GM12878 (cell line): ENCODE measurements around the gene ADAMTSL3. TPM values are rescaled to one million over a fixed set of nuclear protein-coding genes. Genes with fewer than 3 reads are reported as not detected.

Source experiments
- ATAC-seq: fragments of 200-7000 bp; cut with Tn5 transposase; 3 replicates; pipeline ENCODE4 v1.9.1; 2020; ENCODE audit warnings: mild to moderate bottlenecking, moderate library complexity
- BruUV-seq: library from RNA; stranded (reverse); fragments of 400-500 nt; replicated peaks from 2 replicates; lab custom pipeline; 2021; lab: Mats Ljungman, UMichigan
- CTCF ChIA-PET: fragments of 300-600 bp; sonication (Branson Sonifier 250); formaldehyde crosslinking; extraction: SDS; loops from one replicate; lab custom pipeline; 2021; ENCODE audit warnings: inconsistent platforms; lab: Yijun Ruan, JAX
- POLR2A ChIA-PET: fragments of 350-600 bp; formaldehyde crosslinking; extraction: SDS; loops from one replicate; lab custom pipeline; 2021; ENCODE audit warnings: inconsistent platforms; lab: Charles Lee
- RAD21 ChIA-PET: fragments of 300-600 bp; sonication (Branson Sonifier 250); formaldehyde crosslinking; loops from one replicate; lab custom pipeline; 2023; ENCODE audit warnings: antibody characterized with exemption; ENCODE audit not compliant: unreplicated experiment; lab: Charles Lee
- SMC1A ChIA-PET: fragments of 300-600 bp; sonication (Branson Sonifier 250); formaldehyde crosslinking; loops from one replicate; lab custom pipeline; 2023; ENCODE audit not compliant: unreplicated experiment, uncharacterized antibody; lab: Charles Lee
- DNase-seq: peaks from one replicate; pipeline ENCODE4 v3.0.0-alpha.2; 2011; ENCODE audit warnings: low read depth, low spot score
- FAIRE-seq: peaks from 3 replicates; lab custom pipeline; 2011; peaks lifted over from hg19 to GRCh38; lab: Jason Lieb, UNC
- H2AFZ ChIP-seq: 2 replicates; pipeline ENCODE4 v1.6.0; 2011; ENCODE audit warnings: low read depth, low read length, control low read depth; ENCODE audit not compliant: control insufficient read depth
- H3K27ac ChIP-seq: 2 replicates; pipeline ENCODE4 v1.5.1; 2011; ENCODE audit warnings: control low read depth; ENCODE audit not compliant: control insufficient read depth, insufficient read depth
- H3K27me3 ChIP-seq, 2 experiments: replicated peaks in 1 of 2; 2 replicates each; pipeline versions ENCODE4 v1.6.0 to v1.6.1; 2011; ENCODE audit warnings: low read length in 1 of 2; ENCODE audit not compliant: control insufficient read depth in 2 of 2, insufficient read depth in 2 of 2
- H3K36me3 ChIP-seq, 2 experiments: 2 replicates each; pipeline ENCODE4 v1.5.1; 2011; ENCODE audit warnings: low read length in 1 of 2; ENCODE audit not compliant: control insufficient read depth in 2 of 2, insufficient read depth in 2 of 2
- H3K4me1 ChIP-seq: 2 replicates; pipeline ENCODE4 v1.6.1; 2011; ENCODE audit warnings: mild to moderate bottlenecking, low read length, moderate library complexity, mixed read lengths; ENCODE audit not compliant: control insufficient read depth, insufficient read depth
- H3K4me2 ChIP-seq: 2 replicates; pipeline ENCODE4 v1.6.0; 2011; ENCODE audit warnings: control low read depth; ENCODE audit not compliant: control insufficient read depth, insufficient read depth
- H3K4me3 ChIP-seq: fragments of 200-600 bp; sonication (generic); 2 replicates; pipeline ENCODE4 v1.5.1; 2016
- H3K79me2 ChIP-seq: 2 replicates; pipeline ENCODE4 v1.6.0; 2011; ENCODE audit warnings: low read length; ENCODE audit not compliant: control insufficient read depth, insufficient read depth
- H3K9ac ChIP-seq: 2 replicates; pipeline ENCODE4 v1.8.0; 2011; ENCODE audit warnings: low read length, control low read depth, mixed read lengths; ENCODE audit not compliant: control insufficient read depth, insufficient read depth
- H3K9me3 ChIP-seq: replicated peaks from 3 replicates; pipeline ENCODE4 v1.5.1; 2011; ENCODE audit warnings: mild to moderate bottlenecking, low read length; ENCODE audit not compliant: control insufficient read depth, insufficient read depth
- H4K20me1 ChIP-seq: 2 replicates; pipeline ENCODE4 v1.6.0; 2011; ENCODE audit not compliant: control insufficient read depth, insufficient read depth
- CHD2 ChIP-seq: IDR thresholded peaks from 2 replicates; pipeline ENCODE4 v1.6.1; 2011; ENCODE audit warnings: low read depth, low read length, improper control_type of control experiment, borderline replicate concordance
- CREM ChIP-seq: IDR thresholded peaks from 2 replicates; pipeline ENCODE4 v1.6.1; 2014; ENCODE audit warnings: antibody characterized with exemption, low read depth
- IKZF1 ChIP-seq: fragments of 450-650 bp; conservative IDR thresholded peaks from 2 replicates; pipeline ENCODE4 v1.6.1; 2017; ENCODE audit warnings: antibody characterized with exemption, mild to moderate bottlenecking
- MEF2B ChIP-seq: fragments of 450-650 bp; IDR thresholded peaks from 2 replicates; pipeline ENCODE4 v1.6.1; 2018; ENCODE audit warnings: mild to moderate bottlenecking, moderate library complexity; ENCODE audit not compliant: partially characterized antibody, poor library complexity, severe bottlenecking
- MTA3 ChIP-seq: IDR thresholded peaks from 2 replicates; pipeline ENCODE4 v1.6.1; 2012; ENCODE audit warnings: low read length, inconsistent platforms, borderline replicate concordance
- RCOR1 ChIP-seq: conservative IDR thresholded peaks from 2 replicates; pipeline ENCODE4 v1.6.1; 2012; ENCODE audit warnings: low read depth, low read length, improper control_type of control experiment
- TCF12 ChIP-seq: IDR thresholded peaks from 2 replicates; pipeline ENCODE4 v1.6.1; 2011; ENCODE audit warnings: low read depth, mild to moderate bottlenecking, low read length
- WGBS: methylation state at CpG from one replicate; pipeline ENCODE4 v1.1.6; 2016; ENCODE audit warnings: low lambda C conversion rate; ENCODE audit not compliant: insufficient replicate concordance, insufficient coverage; ENCODE audit errors: missing lambda C conversion rate; 5-methylcytosine and 5-hydroxymethylcytosine counted together
- in situ Hi-C: fragments of 300-500 bp; cut with MboI; formaldehyde crosslinking; loops from 9 replicates; pipeline ENCODE4 v1.14.3; 2018; ENCODE audit warnings: mixed read lengths
- intact Hi-C: fragments of 100-400 bp; cut with micrococcal nuclease; formaldehyde crosslinking; loops from one replicate; pipeline ENCODE4 v1.14.2; 2022; ENCODE audit not compliant: unreplicated experiment
- polyA plus RNA-seq, 11 experiments: library from polyadenylated mRNA; depleted of rRNA in 4 of 11; unstranded in 6 of 11; stranded (reverse) in 5 of 11; fragments of >200 nt; fragmentation: Nextera tagmentation in 4 of 11; fragmentation: Illumina TruSeq in 1 of 11; extraction: Ambion mirVana in 4 of 11; extraction: Trizol in 1 of 11; gene quantifications; 1 replicate in 1 of 11; 2 replicates in 10 of 11; pipeline versions ENCODE4 v1.2.1 to v1.2.3, GENCODE V29; 2011 to 2016; ENCODE audit warnings: inconsistent platforms in 2 of 11, missing spikeins in 2 of 11, low read depth in 1 of 11
- total RNA-seq, 4 experiments: library from RNA; depleted of rRNA in 3 of 4; stranded (reverse); fragments of >200 nt in 3 of 4; fragmentation: Illumina TruSeq in 1 of 4; extraction: Trizol in 1 of 4; gene quantifications; 2 replicates each; pipeline versions ENCODE4 v1.2.1 to v1.2.3, GENCODE V29; 2013 to 2021
- TF ChIP-seq, protein P1 (sequence below): fragments of 450-650 bp; IDR thresholded peaks from 2 replicates; pipeline ENCODE4 v1.6.1; 2017; ENCODE audit warnings: mild to moderate bottlenecking, moderate library complexity
- TF ChIP-seq, protein P2 (sequence below): fragments of 450-650 bp; IDR thresholded peaks from 2 replicates; pipeline ENCODE4 v1.6.1; 2018; ENCODE audit warnings: borderline replicate concordance, mild to moderate bottlenecking; ENCODE audit not compliant: partially characterized antibody
- TF ChIP-seq, protein P3 (sequence below): IDR thresholded peaks from 2 replicates; pipeline ENCODE4 v1.6.1; 2012; ENCODE audit warnings: low read depth, low read length, improper control_type of control experiment
- TF ChIP-seq, protein P4 (sequence below): IDR thresholded peaks from 2 replicates; pipeline ENCODE4 v1.6.1; 2012; ENCODE audit warnings: low read length, inconsistent platforms
- TF ChIP-seq, protein P5 (sequence below): fragments of 450-650 bp; IDR thresholded peaks from 2 replicates; pipeline ENCODE4 v1.6.1; 2017; ENCODE audit warnings: low read depth, mild to moderate bottlenecking, moderate library complexity

Gene ADAMTSL3
- total and polyA plus RNA-seq, 10 of the 15 experiments (the other 5 are each of a cell fraction or from before 2014, with no cell fraction given), result 0.01 to 0.28 (median 0.13) TPM

DNA sequence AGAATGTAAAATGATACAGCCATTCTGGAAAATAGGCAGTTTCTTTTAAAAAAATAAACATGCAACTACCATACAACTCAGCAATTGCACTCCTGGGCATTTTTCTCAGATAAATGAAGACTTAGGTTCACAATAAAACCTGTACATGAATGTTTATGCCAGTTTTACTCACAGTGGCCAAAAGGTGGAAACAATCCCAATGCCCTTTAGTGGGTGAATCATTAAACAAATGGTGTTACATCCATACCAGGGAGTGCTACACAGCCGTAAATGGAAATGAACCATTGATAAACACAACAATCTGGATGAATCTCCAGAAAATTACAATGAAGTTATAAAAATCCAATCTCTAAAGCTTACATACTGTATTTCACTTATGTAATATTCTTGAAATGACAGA, 140.3 kb downstream of the ADAMTSL3 start (continued):
- TF ChIP-seq, protein P1, sequence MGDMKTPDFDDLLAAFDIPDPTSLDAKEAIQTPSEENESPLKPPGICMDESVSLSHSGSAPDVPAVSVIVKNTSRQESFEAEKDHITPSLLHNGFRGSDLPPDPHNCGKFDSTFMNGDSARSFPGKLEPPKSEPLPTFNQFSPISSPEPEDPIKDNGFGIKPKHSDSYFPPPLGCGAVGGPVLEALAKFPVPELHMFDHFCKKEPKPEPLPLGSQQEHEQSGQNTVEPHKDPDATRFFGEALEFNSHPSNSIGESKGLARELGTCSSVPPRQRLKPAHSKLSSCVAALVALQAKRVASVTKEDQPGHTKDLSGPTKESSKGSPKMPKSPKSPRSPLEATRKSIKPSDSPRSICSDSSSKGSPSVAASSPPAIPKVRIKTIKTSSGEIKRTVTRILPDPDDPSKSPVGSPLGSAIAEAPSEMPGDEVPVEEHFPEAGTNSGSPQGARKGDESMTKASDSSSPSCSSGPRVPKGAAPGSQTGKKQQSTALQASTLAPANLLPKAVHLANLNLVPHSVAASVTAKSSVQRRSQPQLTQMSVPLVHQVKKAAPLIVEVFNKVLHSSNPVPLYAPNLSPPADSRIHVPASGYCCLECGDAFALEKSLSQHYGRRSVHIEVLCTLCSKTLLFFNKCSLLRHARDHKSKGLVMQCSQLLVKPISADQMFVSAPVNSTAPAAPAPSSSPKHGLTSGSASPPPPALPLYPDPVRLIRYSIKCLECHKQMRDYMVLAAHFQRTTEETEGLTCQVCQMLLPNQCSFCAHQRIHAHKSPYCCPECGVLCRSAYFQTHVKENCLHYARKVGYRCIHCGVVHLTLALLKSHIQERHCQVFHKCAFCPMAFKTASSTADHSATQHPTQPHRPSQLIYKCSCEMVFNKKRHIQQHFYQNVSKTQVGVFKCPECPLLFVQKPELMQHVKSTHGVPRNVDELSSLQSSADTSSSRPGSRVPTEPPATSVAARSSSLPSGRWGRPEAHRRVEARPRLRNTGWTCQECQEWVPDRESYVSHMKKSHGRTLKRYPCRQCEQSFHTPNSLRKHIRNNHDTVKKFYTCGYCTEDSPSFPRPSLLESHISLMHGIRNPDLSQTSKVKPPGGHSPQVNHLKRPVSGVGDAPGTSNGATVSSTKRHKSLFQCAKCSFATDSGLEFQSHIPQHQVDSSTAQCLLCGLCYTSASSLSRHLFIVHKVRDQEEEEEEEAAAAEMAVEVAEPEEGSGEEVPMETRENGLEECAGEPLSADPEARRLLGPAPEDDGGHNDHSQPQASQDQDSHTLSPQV, result no peak

DNA sequence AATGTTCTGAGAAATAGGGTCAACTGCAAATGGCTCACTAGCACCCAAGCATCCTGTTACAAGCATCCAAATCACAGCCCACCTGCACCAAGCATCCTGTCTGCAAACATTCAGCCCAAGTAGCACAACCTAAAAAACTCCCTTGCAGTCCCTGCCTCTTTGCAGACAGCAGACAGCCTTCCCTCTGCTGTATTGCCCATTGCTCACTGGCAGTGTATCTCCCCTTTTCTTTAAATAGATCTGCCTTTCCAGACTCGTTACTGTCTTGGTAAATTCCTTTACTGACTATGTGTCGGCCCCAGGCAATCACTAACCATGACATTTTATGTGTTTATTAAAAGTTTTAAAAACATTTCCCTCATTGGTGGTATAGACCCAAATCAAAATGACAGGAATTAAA, 155.4 kb downstream of the ADAMTSL3 start:
- Histone ChIP-seq H3K4me3 (no peak overlapping the region), H2AFZ (no peak overlapping the region), H3K9ac (no peak overlapping the region), H3K27me3 (no peaks in the 10 kb centered on the region), H3K36me3 (no peaks in the 10 kb centered on the region), H3K79me2 (no peaks in the 10 kb centered on the region), H3K27ac (no peak overlapping the region), H3K9me3 (no peaks in the 10 kb centered on the region), H4K20me1 (no peaks in the 10 kb centered on the region), H3K4me2 (no peak overlapping the region), H3K4me1 (no peaks in the 10 kb centered on the region)
- RAD21 ChIA-PET, result interaction anchor here (1.0 kb wide), 1 partner anchor 9 kb away, joined by 3 read pairs; no protein-coding TSS in a partner anchor
- FAIRE-seq, result no peak
- BruUV-seq, result no TSS peak
- POLR2A ChIA-PET, result no interaction called here
- no peak for DNase-seq
- CTCF ChIA-PET, result no interaction called here
- intact Hi-C loops (no loop called here), in situ Hi-C loops (no loop called here)
- WGBS, result 69% methylated on average over 2 of the region's 2 CpGs
- SMC1A ChIA-PET, result no interaction called here
- ATAC-seq, result no peak
- TF ChIP-seq IKZF1 (no peak), RCOR1 (no peak), MEF2B (no peak), CREM (no peak), MTA3 (no peak), CHD2 (no peak), TCF12 (no peak)
- TF ChIP-seq, protein P2, sequence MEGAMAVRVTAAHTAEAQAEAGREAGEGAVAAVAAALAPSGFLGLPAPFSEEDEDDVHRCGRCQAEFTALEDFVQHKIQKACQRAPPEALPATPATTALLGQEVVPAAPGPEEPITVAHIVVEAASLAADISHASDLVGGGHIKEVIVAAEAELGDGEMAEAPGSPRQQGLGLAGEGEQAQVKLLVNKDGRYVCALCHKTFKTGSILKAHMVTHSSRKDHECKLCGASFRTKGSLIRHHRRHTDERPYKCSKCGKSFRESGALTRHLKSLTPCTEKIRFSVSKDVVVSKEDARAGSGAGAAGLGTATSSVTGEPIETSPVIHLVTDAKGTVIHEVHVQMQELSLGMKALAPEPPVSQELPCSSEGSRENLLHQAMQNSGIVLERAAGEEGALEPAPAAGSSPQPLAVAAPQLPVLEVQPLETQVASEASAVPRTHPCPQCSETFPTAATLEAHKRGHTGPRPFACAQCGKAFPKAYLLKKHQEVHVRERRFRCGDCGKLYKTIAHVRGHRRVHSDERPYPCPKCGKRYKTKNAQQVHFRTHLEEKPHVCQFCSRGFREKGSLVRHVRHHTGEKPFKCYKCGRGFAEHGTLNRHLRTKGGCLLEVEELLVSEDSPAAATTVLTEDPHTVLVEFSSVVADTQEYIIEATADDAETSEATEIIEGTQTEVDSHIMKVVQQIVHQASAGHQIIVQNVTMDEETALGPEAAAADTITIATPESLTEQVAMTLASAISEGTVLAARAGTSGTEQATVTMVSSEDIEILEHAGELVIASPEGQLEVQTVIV, result no peak
- TF ChIP-seq, protein P3, sequence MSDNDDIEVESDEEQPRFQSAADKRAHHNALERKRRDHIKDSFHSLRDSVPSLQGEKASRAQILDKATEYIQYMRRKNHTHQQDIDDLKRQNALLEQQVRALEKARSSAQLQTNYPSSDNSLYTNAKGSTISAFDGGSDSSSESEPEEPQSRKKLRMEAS, result no peak
- TF ChIP-seq, protein P4, sequence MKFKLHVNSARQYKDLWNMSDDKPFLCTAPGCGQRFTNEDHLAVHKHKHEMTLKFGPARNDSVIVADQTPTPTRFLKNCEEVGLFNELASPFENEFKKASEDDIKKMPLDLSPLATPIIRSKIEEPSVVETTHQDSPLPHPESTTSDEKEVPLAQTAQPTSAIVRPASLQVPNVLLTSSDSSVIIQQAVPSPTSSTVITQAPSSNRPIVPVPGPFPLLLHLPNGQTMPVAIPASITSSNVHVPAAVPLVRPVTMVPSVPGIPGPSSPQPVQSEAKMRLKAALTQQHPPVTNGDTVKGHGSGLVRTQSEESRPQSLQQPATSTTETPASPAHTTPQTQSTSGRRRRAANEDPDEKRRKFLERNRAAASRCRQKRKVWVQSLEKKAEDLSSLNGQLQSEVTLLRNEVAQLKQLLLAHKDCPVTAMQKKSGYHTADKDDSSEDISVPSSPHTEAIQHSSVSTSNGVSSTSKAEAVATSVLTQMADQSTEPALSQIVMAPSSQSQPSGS, result no peak
- TF ChIP-seq, protein P5, sequence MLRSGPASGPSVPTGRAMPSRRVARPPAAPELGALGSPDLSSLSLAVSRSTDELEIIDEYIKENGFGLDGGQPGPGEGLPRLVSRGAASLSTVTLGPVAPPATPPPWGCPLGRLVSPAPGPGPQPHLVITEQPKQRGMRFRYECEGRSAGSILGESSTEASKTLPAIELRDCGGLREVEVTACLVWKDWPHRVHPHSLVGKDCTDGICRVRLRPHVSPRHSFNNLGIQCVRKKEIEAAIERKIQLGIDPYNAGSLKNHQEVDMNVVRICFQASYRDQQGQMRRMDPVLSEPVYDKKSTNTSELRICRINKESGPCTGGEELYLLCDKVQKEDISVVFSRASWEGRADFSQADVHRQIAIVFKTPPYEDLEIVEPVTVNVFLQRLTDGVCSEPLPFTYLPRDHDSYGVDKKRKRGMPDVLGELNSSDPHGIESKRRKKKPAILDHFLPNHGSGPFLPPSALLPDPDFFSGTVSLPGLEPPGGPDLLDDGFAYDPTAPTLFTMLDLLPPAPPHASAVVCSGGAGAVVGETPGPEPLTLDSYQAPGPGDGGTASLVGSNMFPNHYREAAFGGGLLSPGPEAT, result no peak
